Caco-2 (cell line): ENCODE measurements around the gene RAMP3. TPM values are rescaled to one million over a fixed set of nuclear protein-coding genes. Genes with fewer than 3 reads are reported as not detected.
A peak's percentile ranks its signal among the peaks of the same experiment; 100 is the strongest.

Experiments used
- BruUV-seq: library from RNA; stranded (reverse); fragments of 400-500 nt; replicated peaks from 2 replicates; lab custom pipeline; 2021; lab: Mats Ljungman, UMichigan
- CTCF ChIA-PET: fragments of 300-600 bp; sonication (Branson Sonifier 250); formaldehyde crosslinking; loops from one replicate; lab custom pipeline; 2022; ENCODE audit warnings: antibody characterized with exemption; lab: Charles Lee
- POLR2A ChIA-PET: fragments of 300-600 bp; sonication (Branson Sonifier 250); formaldehyde crosslinking; loops from one replicate; lab custom pipeline; 2022; ENCODE audit warnings: antibody characterized with exemption; lab: Charles Lee
- DNase-seq, 2 experiments: peaks; one replicate each; pipeline versions ENCODE4 v3.0.0 to v3.0.0-alpha.2; 2020 to 2022
- H3K27me3 ChIP-seq: replicated peaks from 2 replicates; pipeline ENCODE4 v1.6.0; 2011; ENCODE audit warnings: low read length; ENCODE audit not compliant: control insufficient read depth, insufficient read depth
- H3K36me3 ChIP-seq: 2 replicates; pipeline ENCODE4 v1.5.1; 2011; ENCODE audit warnings: low read length; ENCODE audit not compliant: control insufficient read depth, insufficient read depth
- H3K4me1 ChIP-seq: fragments of 250-450 bp; sonication (Bioruptor Pico); 2 replicates; pipeline ENCODE4 v1.5.1; 2020; ENCODE audit warnings: mild to moderate bottlenecking
- H3K4me3 ChIP-seq: 2 replicates; pipeline ENCODE4 v1.5.1; 2011; ENCODE audit warnings: low read depth, mild to moderate bottlenecking, control low read depth, low read length
- H3K9me3 ChIP-seq: fragments of 250-450 bp; sonication (Bioruptor Pico); 2 replicates; pipeline ENCODE4 v1.5.1; 2020; ENCODE audit warnings: mild to moderate bottlenecking, moderate library complexity
- H3K27ac Mint-ChIP-seq: one replicate; pipeline ENCODE4 v1.8.0; 2022; ENCODE audit warnings: mixed read lengths; ENCODE audit not compliant: unreplicated experiment
- H3K27me3 Mint-ChIP-seq: one replicate; pipeline ENCODE4 v1.8.0; 2022; ENCODE audit warnings: mixed read lengths; ENCODE audit not compliant: insufficient read depth, unreplicated experiment
- H3K36me3 Mint-ChIP-seq: one replicate; pipeline ENCODE4 v1.8.0; 2022; ENCODE audit warnings: mild to moderate bottlenecking, mixed read lengths; ENCODE audit not compliant: insufficient read depth, unreplicated experiment
- H3K4me1 Mint-ChIP-seq: one replicate; pipeline ENCODE4 v1.8.0; 2022; ENCODE audit warnings: low read depth, mixed read lengths; ENCODE audit not compliant: unreplicated experiment
- H3K4me3 Mint-ChIP-seq: one replicate; pipeline ENCODE4 v1.8.0; 2022; ENCODE audit warnings: mild to moderate bottlenecking, moderate library complexity, mixed read lengths; ENCODE audit not compliant: unreplicated experiment
- H3K9me3 Mint-ChIP-seq: one replicate; pipeline ENCODE4 v1.8.0; 2022; ENCODE audit warnings: mixed read lengths; ENCODE audit not compliant: unreplicated experiment
- CTCF ChIP-seq, 2 experiments: fragments of 200-600 bp in 1 of 2; IDR thresholded peaks; 1 replicate in 1 of 2; 2 replicates in 1 of 2; pipeline versions ENCODE4 v1.5.1 to v1.8.0; 2011 to 2022; ENCODE audit warnings: antibody characterized with exemption in 1 of 2, control low read depth in 1 of 2, inconsistent platforms in 1 of 2, low read depth in 1 of 2, low read length in 1 of 2, mild to moderate bottlenecking in 1 of 2, moderate library complexity in 1 of 2; ENCODE audit not compliant: insufficient read depth in 1 of 2, severe bottlenecking in 1 of 2, unreplicated experiment in 1 of 2
- intact Hi-C: fragments of 100-400 bp; cut with micrococcal nuclease; formaldehyde crosslinking; loops from one replicate; pipeline ENCODE4 v1.10.0; 2022; ENCODE audit not compliant: unreplicated experiment
- total RNA-seq: library from RNA; stranded (reverse); gene quantifications from 2 replicates; pipeline ENCODE4 v1.2.3, GENCODE V29; 2022

The RAMP3 gene
- total RNA-seq, 1 experiment from 2014 or later = not detected

GRCh38 chr7:45184326-45185027 lies 26.9 kb downstream of the RAMP3 start:
- H3K27me3 Mint-ChIP-seq = peaks cover 14% of the 10 kb centered on the region
- CTCF ChIA-PET = no interaction called here
- no peaks in the 10 kb centered on the region for H3K4me1 Mint-ChIP-seq
- H3K9me3 Mint-ChIP-seq = no peaks in the 10 kb centered on the region
- Histone ChIP-seq H3K4me3 (no peak overlapping the region), H3K9me3 (no peaks in the 10 kb centered on the region), H3K27me3 (no peaks in the 10 kb centered on the region), H3K36me3 (no peaks in the 10 kb centered on the region), H3K4me1 (no peaks in the 10 kb centered on the region)
- POLR2A ChIA-PET = no interaction called here
- intact Hi-C loops = no loop called here
- no peaks in the 10 kb centered on the region for H3K36me3 Mint-ChIP-seq
- no peak overlapping the region for H3K27ac Mint-ChIP-seq
- TF ChIP-seq CTCF (IDR thresholded peaks at IDR 0.05; ENCODE audit: insufficient read depth in 1 of 2, low read depth in 1 of 2, low read length in 1 of 2, severe bottlenecking in 1 of 2, unreplicated experiment in 1 of 2) = no peak
- no peak overlapping the region for H3K4me3 Mint-ChIP-seq
- no TSS peak for BruUV-seq
- peak in 1 of 2 experiments; percentile 21 for DNase-seq

GRCh38 chr7:45185028-45185863 lies 27.7 kb downstream of the RAMP3 start:
- intact Hi-C loops = no loop called here
- H3K4me1 Mint-ChIP-seq = no peaks in the 10 kb centered on the region
- peaks cover 12% of the 10 kb centered on the region for H3K27me3 Mint-ChIP-seq
- TF ChIP-seq CTCF (IDR thresholded peaks at IDR 0.05; ENCODE audit: insufficient read depth in 1 of 2, low read depth in 1 of 2, low read length in 1 of 2, severe bottlenecking in 1 of 2, unreplicated experiment in 1 of 2) = no peak
- H3K27me3 ChIP-seq = no peaks in the 10 kb centered on the region
- H3K9me3 ChIP-seq = no peaks in the 10 kb centered on the region
- no peaks in the 10 kb centered on the region for H3K36me3 ChIP-seq
- H3K27ac Mint-ChIP-seq = no peak overlapping the region
- H3K9me3 Mint-ChIP-seq = no peaks in the 10 kb centered on the region
- no TSS peak for BruUV-seq
- no peak overlapping the region for H3K4me3 Mint-ChIP-seq
- no peak for DNase-seq
- H3K4me1 ChIP-seq = no peaks in the 10 kb centered on the region
- no peaks in the 10 kb centered on the region for H3K36me3 Mint-ChIP-seq
- CTCF ChIA-PET = no interaction called here
- H3K4me3 ChIP-seq = no peak overlapping the region
- POLR2A ChIA-PET = interaction anchor here (0.6 kb wide), 1 partner anchor 552 kb away, joined by 3 read pairs; no protein-coding TSS in a partner anchor

- no peak for DNase-seq
- no peaks in the 10 kb centered on the region for H3K9me3 Mint-ChIP-seq
- intact Hi-C loops = no loop called here
- Histone ChIP-seq H3K27me3 (no peaks in the 10 kb centered on the region), H3K9me3 (no peaks in the 10 kb centered on the region), H3K4me1 (no peaks in the 10 kb centered on the region), H3K36me3 (no peaks in the 10 kb centered on the region), H3K4me3 (no peak overlapping the region)
- TF ChIP-seq CTCF (IDR thresholded peaks at IDR 0.05; ENCODE audit: insufficient read depth in 1 of 2, low read depth in 1 of 2, low read length in 1 of 2, severe bottlenecking in 1 of 2, unreplicated experiment in 1 of 2) = no peak
- POLR2A ChIA-PET = interaction anchor here (0.6 kb wide), 1 partner anchor 552 kb away, joined by 3 read pairs; no protein-coding TSS in a partner anchor
- H3K4me1 Mint-ChIP-seq = no peaks in the 10 kb centered on the region
- no peaks in the 10 kb centered on the region for H3K36me3 Mint-ChIP-seq
- H3K4me3 Mint-ChIP-seq = no peak overlapping the region
- CTCF ChIA-PET = no interaction called here
- H3K27ac Mint-ChIP-seq = no peak overlapping the region
- BruUV-seq = no TSS peak
- H3K27me3 Mint-ChIP-seq = peaks cover 12% of the 10 kb centered on the region
Observed at GRCh38 chr7:45185864-45186250, 28.3 kb downstream of the RAMP3 start.
